ENCODE data around the gene KRT28.

The KRT28 gene

GRCh38 chr17:40832840-40833239 is 33.1 kb upstream of the KRT28 start:
- no peak for TF ChIP-seq EZH2phosphoT487 (conservative IDR thresholded peaks at IDR 0.05; ENCODE audit: low read length)
- TF ChIP-seq, protein P1, sequence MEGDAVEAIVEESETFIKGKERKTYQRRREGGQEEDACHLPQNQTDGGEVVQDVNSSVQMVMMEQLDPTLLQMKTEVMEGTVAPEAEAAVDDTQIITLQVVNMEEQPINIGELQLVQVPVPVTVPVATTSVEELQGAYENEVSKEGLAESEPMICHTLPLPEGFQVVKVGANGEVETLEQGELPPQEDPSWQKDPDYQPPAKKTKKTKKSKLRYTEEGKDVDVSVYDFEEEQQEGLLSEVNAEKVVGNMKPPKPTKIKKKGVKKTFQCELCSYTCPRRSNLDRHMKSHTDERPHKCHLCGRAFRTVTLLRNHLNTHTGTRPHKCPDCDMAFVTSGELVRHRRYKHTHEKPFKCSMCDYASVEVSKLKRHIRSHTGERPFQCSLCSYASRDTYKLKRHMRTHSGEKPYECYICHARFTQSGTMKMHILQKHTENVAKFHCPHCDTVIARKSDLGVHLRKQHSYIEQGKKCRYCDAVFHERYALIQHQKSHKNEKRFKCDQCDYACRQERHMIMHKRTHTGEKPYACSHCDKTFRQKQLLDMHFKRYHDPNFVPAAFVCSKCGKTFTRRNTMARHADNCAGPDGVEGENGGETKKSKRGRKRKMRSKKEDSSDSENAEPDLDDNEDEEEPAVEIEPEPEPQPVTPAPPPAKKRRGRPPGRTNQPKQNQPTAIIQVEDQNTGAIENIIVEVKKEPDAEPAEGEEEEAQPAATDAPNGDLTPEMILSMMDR (IDR thresholded peaks at IDR 0.05; ENCODE audit: insufficient read depth, low read length, poor library complexity, severe bottlenecking), result no peak
- H4K20me1 ChIP-seq (ENCODE audit: low read depth, low read length), result no peaks in the 10 kb centered on the region
- no peaks in the 10 kb centered on the region for H3K9me2 ChIP-seq (replicated peaks; ENCODE audit: insufficient read depth, low read length)
- H3K27ac ChIP-seq (ENCODE audit: low read depth, low read length), result no peak overlapping the region
- no peak overlapping the region for H3K4me3 ChIP-seq (ENCODE audit: insufficient read depth, low read length, poor library complexity, severe bottlenecking)
- H3K9ac ChIP-seq (ENCODE audit: low read length), result no peak overlapping the region
- H3K9me3 ChIP-seq (ENCODE audit: insufficient read depth, low read length), result no peaks in the 10 kb centered on the region
- no peaks in the 10 kb centered on the region for H3F3A ChIP-seq (ENCODE audit: insufficient read depth)
- no peak overlapping the region for H3K4me2 ChIP-seq (ENCODE audit: low read depth, low read length, poor library complexity, severe bottlenecking)
- no peak overlapping the region for H2AFZ ChIP-seq (ENCODE audit: low read depth, low read length, severe bottlenecking)
- H3K27me3 ChIP-seq (ENCODE audit: low read length), result no peaks in the 10 kb centered on the region
- no peaks in the 10 kb centered on the region; the same call in 1 of the 2 replicates for H3K36me3 ChIP-seq (ENCODE audit: low read length)
- H3K79me2 ChIP-seq (ENCODE audit: insufficient read depth, low read length), result peaks cover 6% of the 10 kb centered on the region; the same call in 1 of the 2 replicates

- Histone ChIP-seq H3K9me2 (replicated peaks; ENCODE audit: insufficient read depth, low read length) (no peaks in the 10 kb centered on the region), H3K79me2 (ENCODE audit: insufficient read depth, low read length) (peaks cover 6% of the 10 kb centered on the region; the same call in 1 of the 2 replicates), H3K9me3 (ENCODE audit: insufficient read depth, low read length) (no peaks in the 10 kb centered on the region), H3K27me3 (ENCODE audit: low read length) (no peaks in the 10 kb centered on the region), H4K20me1 (ENCODE audit: low read depth, low read length) (no peaks in the 10 kb centered on the region), H2AFZ (ENCODE audit: low read depth, low read length, severe bottlenecking) (no peak overlapping the region), H3K4me3 (ENCODE audit: insufficient read depth, low read length, poor library complexity, severe bottlenecking) (no peak overlapping the region), H3K9ac (ENCODE audit: low read length) (no peak overlapping the region), H3K4me2 (ENCODE audit: low read depth, low read length, poor library complexity, severe bottlenecking) (no peak overlapping the region), H3F3A (ENCODE audit: insufficient read depth) (no peaks in the 10 kb centered on the region), H3K27ac (ENCODE audit: low read depth, low read length) (no peak overlapping the region), H3K36me3 (ENCODE audit: low read length) (no peaks in the 10 kb centered on the region; the same call in 1 of the 2 replicates)
- TF ChIP-seq, protein P1 (IDR thresholded peaks at IDR 0.05; ENCODE audit: insufficient read depth, low read length, poor library complexity, severe bottlenecking), result no peak
- no peak for TF ChIP-seq EZH2phosphoT487 (conservative IDR thresholded peaks at IDR 0.05; ENCODE audit: low read length)
Measured at GRCh38 chr17:40830085-40830776, 30.5 kb upstream of the KRT28 start.

GRCh38 chr17:40828454-40829044 is 28.8 kb upstream of the KRT28 start:
- Histone ChIP-seq H3K36me3 (ENCODE audit: low read length) (no peaks in the 10 kb centered on the region; the same call in 1 of the 2 replicates), H3K9me2 (replicated peaks; ENCODE audit: insufficient read depth, low read length) (no peaks in the 10 kb centered on the region), H3K27me3 (ENCODE audit: low read length) (no peaks in the 10 kb centered on the region), H3K9ac (ENCODE audit: low read length) (no peak overlapping the region), H3K4me3 (ENCODE audit: insufficient read depth, low read length, poor library complexity, severe bottlenecking) (no peak overlapping the region), H2AFZ (ENCODE audit: low read depth, low read length, severe bottlenecking) (no peak overlapping the region), H3K4me2 (ENCODE audit: low read depth, low read length, poor library complexity, severe bottlenecking) (no peak overlapping the region), H3K27ac (ENCODE audit: low read depth, low read length) (no peak overlapping the region), H4K20me1 (ENCODE audit: low read depth, low read length) (no peaks in the 10 kb centered on the region), H3K79me2 (ENCODE audit: insufficient read depth, low read length) (peaks cover 6% of the 10 kb centered on the region; the same call in 1 of the 2 replicates), H3K9me3 (ENCODE audit: insufficient read depth, low read length) (no peaks in the 10 kb centered on the region), H3F3A (ENCODE audit: insufficient read depth) (no peaks in the 10 kb centered on the region)
- TF ChIP-seq, protein P1 (IDR thresholded peaks at IDR 0.05; ENCODE audit: insufficient read depth, low read length, poor library complexity, severe bottlenecking), result no peak
- TF ChIP-seq EZH2phosphoT487 (conservative IDR thresholded peaks at IDR 0.05; ENCODE audit: low read length), result no peak

Data from SU-DHL-6 (cell line).